Epithelial cell of proximal tubule (primary cell): ENCODE data around the gene GDPD5. TPM values are rescaled to one million over a fixed set of nuclear protein-coding genes. Genes with fewer than 3 reads are reported as not detected.

Experiments
- DNase-seq: peaks from one replicate; pipeline ENCODE4 v3.0.0-alpha.2; 2011; ENCODE audit warnings: low read depth
- H3K4me3 ChIP-seq: 2 replicates; pipeline ENCODE4 v1.5.1; 2011; ENCODE audit warnings: low read depth, mild to moderate bottlenecking, low read length
- total RNA-seq: library from RNA; depleted of rRNA; stranded (reverse); fragments of >200 nt; gene quantifications from 2 replicates; pipeline ENCODE4 v1.2.3, GENCODE V29; 2015
- TF ChIP-seq, protein P1 (sequence below): conservative IDR thresholded peaks from 2 replicates; pipeline ENCODE4 v1.5.1; 2012; ENCODE audit warnings: low read depth, mild to moderate bottlenecking, low read length

The GDPD5 gene
- total RNA-seq, 1 donor from 2014 or later, result 17.4 TPM

DNA sequence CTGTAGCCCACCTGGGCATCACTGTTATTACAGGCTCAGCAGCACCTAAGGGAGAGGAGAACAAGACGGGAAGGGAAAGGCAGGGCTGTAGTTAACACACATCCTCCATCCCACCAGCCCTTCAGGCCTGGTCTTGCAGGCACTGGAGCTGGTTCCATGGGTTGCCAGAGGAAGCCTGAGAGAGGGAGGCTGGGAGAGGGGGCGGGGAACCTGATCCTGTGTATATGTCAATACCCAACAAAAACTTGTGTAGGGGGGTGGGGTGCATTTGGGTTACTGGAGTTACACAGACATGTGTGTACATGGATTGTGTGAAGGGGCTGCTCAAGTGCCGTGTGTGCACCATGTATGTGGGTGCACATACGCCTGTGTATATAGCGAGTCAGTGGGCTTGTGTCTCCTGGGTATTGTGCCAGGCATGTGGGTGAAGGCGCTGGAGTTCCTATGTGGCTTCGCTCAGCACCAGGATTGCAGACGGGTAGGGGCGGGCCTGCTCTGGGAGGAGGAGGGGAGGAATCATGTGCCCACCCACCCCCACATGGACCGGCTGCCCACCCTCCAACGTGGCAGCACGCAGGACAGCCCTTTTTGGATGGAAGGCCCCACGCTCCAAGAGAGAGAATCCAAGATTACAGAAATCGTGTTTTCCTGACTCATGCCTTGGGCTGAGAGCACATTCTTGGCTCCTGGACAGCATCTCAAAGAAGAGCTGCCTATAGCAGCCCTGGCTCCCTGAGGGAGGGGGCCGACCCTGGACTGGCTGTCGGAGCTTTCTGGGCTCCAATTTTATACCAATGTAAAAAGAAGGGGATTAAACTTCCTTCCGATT lies 32.1 kb upstream of the GDPD5 start:
- TF ChIP-seq, protein P1, sequence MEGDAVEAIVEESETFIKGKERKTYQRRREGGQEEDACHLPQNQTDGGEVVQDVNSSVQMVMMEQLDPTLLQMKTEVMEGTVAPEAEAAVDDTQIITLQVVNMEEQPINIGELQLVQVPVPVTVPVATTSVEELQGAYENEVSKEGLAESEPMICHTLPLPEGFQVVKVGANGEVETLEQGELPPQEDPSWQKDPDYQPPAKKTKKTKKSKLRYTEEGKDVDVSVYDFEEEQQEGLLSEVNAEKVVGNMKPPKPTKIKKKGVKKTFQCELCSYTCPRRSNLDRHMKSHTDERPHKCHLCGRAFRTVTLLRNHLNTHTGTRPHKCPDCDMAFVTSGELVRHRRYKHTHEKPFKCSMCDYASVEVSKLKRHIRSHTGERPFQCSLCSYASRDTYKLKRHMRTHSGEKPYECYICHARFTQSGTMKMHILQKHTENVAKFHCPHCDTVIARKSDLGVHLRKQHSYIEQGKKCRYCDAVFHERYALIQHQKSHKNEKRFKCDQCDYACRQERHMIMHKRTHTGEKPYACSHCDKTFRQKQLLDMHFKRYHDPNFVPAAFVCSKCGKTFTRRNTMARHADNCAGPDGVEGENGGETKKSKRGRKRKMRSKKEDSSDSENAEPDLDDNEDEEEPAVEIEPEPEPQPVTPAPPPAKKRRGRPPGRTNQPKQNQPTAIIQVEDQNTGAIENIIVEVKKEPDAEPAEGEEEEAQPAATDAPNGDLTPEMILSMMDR, result no peak
- no peak for DNase-seq
- no peak overlapping the region for H3K4me3 ChIP-seq

DNA sequence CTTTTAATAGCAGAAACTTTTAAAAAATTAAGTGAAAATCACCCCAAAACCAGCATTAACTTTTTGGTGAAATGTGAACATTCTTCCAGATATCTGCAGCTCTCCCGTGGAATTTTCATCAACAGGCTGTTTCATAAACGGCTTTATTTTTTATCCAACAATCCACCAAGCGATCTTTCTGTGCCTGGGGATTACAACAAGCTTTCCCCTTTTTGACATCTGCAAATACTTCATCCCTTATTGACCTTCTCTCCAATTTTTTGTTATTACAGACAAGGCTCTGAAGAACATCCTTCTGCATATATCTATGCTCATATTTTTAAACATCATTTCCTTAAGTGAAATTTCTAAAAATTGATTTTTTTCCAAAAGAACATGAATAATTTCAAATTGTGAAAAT lies 30.5 kb upstream of the GDPD5 start:
- no peak for DNase-seq
- TF ChIP-seq, protein P1, result no peak
- no peak overlapping the region for H3K4me3 ChIP-seq

DNA sequence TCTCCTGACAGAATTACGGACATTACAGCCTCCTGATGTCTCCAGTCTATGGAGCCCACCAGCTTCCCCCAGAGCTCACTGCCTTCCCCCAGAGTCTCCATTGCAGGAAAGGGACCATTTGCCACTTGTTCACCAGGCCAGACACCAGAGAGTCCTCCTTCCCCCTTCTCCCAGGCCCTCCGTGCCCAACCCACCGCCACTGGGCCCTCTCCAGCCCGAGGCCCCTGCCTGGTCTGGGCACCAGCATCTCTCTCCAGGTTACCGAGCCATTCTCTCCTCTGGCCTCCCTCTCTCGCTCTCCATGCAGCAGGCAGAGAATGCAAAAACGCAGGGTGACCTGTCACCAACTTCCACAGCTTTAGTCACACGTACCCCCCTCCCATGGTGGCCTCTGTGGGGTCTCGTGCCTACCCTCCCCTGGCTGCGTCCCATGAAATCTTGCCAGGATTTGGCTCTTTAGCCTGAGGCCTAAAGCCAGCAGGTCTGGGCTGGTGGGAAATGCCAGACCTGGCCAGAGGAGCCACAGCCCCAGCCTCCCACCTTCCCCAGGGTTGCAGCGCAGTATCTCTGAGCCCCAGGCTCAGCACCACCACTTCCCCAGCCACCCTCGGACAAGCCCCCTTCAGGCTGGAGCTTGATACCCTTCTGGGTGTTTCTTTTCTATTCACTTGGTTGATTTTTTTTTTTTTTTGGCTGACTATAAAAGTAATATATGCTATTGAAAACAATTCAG lies 29.5 kb upstream of the GDPD5 start:
- no peak for DNase-seq
- H3K4me3 ChIP-seq, result no peak overlapping the region
- TF ChIP-seq, protein P1, result no peak

DNA sequence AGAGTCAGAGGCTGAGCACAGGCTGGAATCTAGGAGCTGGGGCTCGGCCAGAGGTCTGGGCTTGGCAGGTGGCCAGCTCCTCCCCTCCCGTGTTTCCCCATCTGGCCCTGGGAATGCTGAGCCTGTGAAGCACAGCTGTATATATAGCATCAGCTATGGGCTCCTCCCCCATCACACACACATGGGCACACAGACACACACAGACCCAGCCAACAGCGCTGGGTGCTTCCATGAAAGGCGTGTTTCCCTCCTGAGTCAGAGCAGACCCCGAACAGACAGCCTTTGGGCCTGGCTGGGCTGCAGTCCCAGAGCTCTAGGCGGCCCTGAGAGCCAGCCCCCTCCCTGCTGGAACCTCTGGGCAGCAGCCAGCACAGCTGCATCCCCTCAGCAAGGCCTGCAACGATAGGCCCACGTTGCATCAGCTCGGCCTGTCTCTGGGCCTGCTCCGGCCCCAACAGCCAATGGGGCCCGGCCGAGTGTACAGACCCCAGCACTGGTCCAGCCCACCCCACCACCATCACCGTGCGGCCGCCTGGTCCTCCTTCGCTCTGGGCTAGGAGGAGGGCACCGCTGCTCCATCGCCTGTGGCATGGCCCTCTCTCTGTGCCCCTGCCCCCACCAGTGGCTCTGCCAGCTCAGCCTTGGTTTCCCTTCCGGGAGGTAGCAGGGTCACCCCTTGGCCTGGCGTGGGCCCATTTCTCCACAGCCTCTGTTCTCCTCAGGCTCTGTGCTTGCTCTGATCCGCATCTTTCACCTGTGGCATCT lies 28.7 kb upstream of the GDPD5 start:
- TF ChIP-seq, protein P1, result no peak
- DNase-seq, result no peak

DNA sequence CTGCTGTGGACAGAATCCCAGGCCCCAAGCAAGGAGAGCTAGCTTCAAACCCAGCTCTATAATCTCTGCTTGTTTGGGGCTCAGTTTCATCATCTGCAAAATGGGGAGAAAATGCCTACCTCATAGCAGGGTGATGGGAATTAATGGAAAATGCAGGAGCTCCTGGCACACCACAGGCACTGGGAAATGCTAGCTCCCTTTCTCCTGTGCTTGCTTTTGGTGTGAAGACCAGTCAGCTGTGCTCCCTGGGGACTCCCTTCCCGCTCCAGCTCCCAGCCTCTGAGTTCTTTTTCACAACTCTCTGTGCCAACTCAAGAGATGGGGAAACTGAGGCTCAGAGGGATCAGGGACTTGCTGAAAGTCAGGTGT lies 28.1 kb upstream of the GDPD5 start:
- TF ChIP-seq, protein P1, result no peak
- DNase-seq, result no peak

More for the DNA sequence above, 28.7 kb upstream of the GDPD5 start:
- no peak overlapping the region for H3K4me3 ChIP-seq

DNA sequence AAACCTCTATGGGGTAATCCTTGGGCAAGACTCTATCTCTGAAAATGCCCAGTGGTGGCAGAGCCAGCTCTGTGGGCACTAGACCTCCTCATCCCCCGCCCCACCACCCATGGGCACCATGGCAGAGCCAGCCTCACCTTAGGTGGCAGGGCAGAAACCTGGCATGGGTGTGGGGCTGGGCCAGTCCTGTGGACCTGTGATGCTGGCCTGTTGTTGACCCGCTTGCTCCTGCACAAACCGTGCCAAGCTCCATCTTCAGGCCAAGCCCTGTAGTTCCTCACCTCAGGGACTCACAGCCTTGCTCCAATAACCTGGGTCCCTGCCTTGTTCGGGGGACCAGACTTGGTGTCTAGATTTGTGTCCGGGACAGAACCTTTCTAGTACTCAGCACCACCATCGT lies 27.4 kb upstream of the GDPD5 start:
- no peak for DNase-seq
- H3K4me3 ChIP-seq, result no peak overlapping the region
- TF ChIP-seq, protein P1, result no peak

More for the DNA sequence above, 28.1 kb upstream of the GDPD5 start:
- H3K4me3 ChIP-seq, result no peak overlapping the region
